SK-N-SH treated with all-trans-retinoic acid at 6 μM for 48 hours (cell line): ENCODE measurements around the gene KCTD1.

ENCODE experiments used
- ARNTL ChIP-seq: fragments of 450-650 bp; formaldehyde crosslinking; IDR thresholded peaks from 2 replicates; pipeline ENCODE4 v1.5.0; 2020; ENCODE audit warnings: low read depth, mild to moderate bottlenecking, moderate library complexity, borderline replicate concordance
- CREB5 ChIP-seq: fragments of 250-450 bp; sonication (Bioruptor Pico); IDR thresholded peaks from 2 replicates; pipeline ENCODE4 v1.5.1; 2020; ENCODE audit warnings: low read depth, mild to moderate bottlenecking, moderate library complexity
- RARB ChIP-seq: fragments of 250-450 bp; sonication (Bioruptor Pico); IDR thresholded peaks from 2 replicates; pipeline ENCODE4 v1.8.0; 2021; ENCODE audit warnings: mild to moderate bottlenecking, moderate library complexity
- ZC3H10 ChIP-seq: fragments of 250-450 bp; sonication (Bioruptor Pico); IDR thresholded peaks from 2 replicates; pipeline ENCODE4 v1.5.1; 2021; ENCODE audit warnings: mild to moderate bottlenecking, moderate library complexity
- ZFP30 ChIP-seq: fragments of 450-650 bp; formaldehyde crosslinking; IDR thresholded peaks from 2 replicates; pipeline ENCODE4 v1.5.0; 2022; ENCODE audit warnings: mild to moderate bottlenecking, moderate library complexity
- ZNF8 ChIP-seq: fragments of 450-650 bp; formaldehyde crosslinking; IDR thresholded peaks from 2 replicates; pipeline ENCODE4 v1.5.0; 2020; ENCODE audit warnings: mild to moderate bottlenecking, moderate library complexity

GRCh38 chr18:26473672-26474071 is 74.7 kb downstream of the KCTD1 start:
- TF ChIP-seq ARNTL (no peak), ZFP30 (CRISPR knock-in tag) (no peak), ZNF8 (CRISPR knock-in tag) (no peak), CREB5 (CRISPR knock-in tag) (no peak), ZC3H10 (CRISPR knock-in tag) (no peak), RARB (CRISPR knock-in tag) (no peak)
